ENCODE results near the gene FAM136A.
"Not testable (repeated sequence)": the region's sequence is repeated elsewhere in the genome, so short reads cannot be mapped to it uniquely, and the experiment has no call there.

DNA sequence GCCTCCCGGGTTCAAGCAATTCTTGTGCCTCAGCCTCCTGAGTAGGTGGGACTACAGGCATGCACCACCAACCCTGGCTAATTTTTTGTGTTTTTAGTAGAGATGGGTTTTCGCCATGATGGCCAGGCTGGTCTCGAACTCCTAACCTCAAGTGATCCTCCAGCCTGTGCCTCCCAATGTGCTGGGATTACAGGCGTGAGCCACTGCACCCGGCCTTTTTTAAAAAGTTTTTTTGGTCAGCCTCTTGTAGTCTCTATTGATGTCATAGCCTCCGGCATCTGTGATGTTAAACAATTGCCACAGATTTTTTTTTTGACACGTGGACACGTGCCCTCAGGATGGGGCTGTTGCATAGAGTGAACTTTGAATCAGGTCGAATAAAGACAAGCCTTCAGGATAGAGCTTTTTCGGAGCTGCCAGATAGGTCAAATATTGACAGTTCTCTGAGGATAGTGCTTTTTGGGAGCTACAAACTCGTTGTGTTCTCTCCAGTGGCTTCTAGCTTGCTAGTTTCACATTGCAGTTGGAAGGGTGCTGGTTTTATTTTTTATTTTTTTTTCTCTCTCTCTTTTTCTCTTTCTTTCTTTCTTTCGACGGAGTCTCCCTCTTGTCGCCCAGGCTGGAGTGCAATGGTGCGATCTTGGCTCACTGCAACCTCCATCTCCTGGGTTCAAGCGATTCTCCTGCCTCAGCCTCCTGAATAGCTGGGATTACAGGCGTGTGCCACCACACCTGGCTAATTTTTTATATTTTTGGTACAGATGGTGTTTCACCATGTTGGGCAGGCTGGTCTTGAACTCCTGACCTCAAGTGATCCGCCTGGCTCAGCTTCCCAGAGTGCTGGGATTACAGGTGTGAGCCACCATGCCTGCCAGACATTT lies 32.2 kb downstream of the FAM136A start:
- TF ChIP-seq EZH2, EZH2phosphoT487 (IDR thresholded peaks at IDR 0.05): not testable (repeated sequence)
- TF ChIP-seq, protein P1, sequence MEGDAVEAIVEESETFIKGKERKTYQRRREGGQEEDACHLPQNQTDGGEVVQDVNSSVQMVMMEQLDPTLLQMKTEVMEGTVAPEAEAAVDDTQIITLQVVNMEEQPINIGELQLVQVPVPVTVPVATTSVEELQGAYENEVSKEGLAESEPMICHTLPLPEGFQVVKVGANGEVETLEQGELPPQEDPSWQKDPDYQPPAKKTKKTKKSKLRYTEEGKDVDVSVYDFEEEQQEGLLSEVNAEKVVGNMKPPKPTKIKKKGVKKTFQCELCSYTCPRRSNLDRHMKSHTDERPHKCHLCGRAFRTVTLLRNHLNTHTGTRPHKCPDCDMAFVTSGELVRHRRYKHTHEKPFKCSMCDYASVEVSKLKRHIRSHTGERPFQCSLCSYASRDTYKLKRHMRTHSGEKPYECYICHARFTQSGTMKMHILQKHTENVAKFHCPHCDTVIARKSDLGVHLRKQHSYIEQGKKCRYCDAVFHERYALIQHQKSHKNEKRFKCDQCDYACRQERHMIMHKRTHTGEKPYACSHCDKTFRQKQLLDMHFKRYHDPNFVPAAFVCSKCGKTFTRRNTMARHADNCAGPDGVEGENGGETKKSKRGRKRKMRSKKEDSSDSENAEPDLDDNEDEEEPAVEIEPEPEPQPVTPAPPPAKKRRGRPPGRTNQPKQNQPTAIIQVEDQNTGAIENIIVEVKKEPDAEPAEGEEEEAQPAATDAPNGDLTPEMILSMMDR (IDR thresholded peaks at IDR 0.05) = not testable (repeated sequence)
